ENCODE measurements around the gene PCIF1.
"Not testable (repeated sequence)": the region's sequence is repeated elsewhere in the genome, so short reads cannot be mapped to it uniquely, and the experiment has no call there.

Gene PCIF1

DNA sequence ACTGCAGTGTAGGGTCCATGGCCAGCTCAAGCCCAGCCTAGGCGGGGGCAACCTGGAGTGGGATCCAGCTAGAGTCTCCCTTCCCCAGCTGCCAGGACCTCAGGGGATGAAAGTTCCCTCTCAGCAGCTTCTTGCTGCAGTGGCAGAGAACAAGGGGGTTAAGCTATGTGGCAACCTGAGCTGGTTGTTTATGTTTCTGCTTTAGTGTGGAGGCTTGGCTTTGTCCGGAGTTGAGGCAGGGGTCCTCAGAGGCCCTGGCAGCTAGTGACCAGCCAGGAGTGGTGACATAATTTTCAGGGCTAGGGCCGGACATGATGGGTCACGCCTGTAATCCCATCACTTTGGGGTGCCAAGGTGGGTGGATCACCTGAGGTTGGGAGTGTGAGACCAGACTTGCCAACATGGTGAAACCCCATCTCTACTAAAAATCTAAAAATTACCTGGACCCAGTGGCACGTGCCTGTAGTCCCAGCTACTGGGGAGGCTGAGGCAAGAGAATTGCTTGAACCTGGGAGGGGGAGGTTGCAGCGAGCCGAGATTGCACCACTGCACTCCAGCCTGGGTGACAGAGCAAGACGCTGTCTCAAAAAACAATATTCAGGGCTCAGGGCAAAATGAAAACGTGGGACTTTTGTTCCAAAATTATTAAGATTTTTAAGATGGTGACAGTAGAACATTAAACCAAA is 8.5 kb upstream of the PCIF1 start:
- no peak for DNase-seq

DNA sequence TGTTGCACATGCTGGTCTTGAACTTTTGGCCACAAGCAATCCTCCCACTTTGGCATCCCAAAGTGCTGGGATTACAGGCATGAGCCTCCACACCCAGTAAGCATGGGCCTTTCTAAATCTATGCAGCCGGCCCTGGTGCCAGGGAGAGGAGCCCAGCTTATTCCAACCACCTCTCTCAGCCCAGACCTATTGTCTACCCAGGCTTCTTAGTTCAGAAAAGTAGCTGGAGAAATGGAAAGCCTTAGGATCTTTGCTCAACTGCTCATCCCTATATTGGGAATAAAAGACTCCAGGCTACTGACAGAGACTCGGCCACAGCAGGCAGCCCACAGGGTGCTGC is 7.8 kb upstream of the PCIF1 start:
- DNase-seq: no peak

DNA sequence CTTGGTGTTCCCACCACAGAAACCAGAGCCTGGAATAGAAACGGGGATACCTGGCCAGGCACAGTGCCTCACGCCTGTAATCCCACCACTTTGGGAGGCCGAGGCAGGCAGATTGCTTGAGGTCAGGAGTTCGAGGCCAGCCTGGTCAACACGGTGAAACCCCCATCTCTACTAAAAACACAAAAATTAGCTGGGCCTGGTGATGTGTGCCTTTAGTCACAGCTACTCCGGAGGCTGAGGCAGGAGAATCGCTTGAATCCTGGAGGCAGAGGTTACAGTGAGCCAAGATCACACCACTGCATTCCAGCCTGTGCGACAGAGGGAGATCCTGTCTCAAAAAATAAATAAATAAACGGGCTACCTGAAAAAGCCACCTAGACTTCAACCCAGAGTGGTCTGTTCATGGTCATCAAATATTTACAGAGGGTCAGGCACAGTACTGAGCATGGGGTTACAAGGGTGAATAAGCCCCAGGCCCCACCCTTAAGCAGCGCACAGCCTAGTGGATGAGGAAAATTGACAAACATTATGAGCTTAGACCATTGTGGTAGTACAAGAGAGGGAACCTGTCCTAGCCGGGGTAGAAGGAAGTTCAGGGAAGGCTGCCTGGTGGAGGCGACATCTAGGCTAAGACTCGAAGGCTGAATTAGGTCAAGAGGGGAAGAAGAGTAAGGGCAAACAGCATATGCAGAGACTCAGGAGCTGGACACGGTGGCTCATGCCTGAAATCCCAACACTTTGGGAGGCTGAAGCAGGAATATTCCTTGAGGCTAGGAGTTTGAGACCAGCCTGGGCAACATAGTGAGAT is 7.2 kb upstream of the PCIF1 start:
- DNase-seq: no peak

DNA sequence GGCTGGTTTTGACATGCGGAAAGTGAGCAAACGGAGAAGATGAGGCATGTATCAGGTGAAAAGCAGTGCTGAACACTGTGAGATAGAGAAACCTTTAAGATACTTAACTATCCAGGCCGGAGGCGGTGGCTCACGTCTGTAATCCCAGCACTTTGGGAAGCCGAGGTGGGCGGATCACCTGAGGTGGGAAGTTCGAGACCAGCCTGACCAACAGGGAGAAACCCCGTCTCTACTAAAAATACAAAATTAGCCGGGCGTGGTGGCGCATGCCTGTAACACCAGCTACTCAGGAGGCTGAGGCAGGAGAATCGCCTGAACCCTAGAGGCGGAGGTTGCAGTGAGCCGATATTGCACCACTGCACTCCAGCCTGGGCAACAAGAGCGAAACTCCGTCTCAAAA is 2.8 kb upstream of the PCIF1 start:
- not testable (repeated sequence) for DNase-seq

DNA sequence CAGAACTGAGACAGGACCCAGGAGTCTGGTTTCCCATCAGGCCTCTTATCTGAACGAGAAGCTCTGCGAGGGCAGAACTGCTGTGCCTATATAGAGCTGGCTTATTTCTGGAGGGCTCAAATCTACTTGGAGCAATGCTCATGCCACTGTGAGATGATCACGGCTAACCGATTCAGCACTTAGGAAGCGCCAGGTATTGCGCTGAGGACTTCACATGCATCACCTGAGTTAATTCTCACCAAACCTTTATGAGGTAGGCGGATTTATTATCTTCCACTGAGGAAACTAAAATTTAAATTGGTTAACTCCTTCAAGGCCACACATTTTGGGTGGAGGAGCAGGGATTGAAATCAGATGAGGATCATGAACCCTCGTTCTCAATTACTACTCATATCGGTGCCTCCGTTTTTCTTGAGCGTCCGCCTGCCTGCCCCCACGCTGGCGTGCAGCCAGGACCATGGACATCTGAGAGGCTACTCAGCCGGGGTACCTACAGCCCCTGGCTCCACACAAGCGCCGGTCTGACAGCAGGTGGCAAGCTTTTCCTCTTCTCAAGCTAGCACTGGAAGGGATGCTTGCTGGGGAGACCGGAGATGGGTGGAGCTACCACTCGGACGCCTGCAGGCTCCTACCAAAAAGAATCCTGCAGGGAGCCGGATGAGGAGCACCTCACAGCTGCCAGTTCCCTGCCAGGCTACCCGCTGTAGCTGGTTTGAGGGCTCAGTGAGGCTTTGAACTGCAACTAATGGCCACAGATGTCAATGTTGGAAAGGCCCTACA is 1.0 kb upstream of the PCIF1 start:
- peak; percentile 87 for DNase-seq

DNA sequence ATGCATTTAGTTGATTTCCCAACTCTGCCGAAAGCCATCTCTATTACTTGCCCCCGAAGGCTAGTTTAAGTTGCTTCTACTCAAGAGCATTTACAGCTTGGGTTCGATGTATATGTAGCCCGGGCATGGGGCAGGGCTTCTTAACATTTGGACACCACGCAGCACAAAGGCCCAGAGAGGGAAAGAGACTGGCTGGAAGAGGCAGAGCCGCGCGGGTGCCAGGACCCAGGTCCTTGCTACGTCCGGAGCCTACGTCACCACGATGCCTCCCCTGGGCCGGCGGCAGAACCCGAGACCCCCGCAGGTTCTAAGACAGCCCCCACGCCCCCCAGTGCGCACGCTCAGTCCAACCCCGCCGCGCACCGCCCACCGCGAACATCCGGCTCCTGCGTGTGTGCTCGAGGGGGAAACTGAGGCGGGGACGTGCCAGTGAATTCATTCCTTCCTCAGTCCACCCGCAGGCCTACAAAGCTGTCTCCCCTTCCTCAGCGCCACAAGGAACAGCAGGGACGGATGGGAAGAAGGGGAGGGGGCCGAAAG is 367 bp upstream of the PCIF1 start:
- DNase-seq: peak; percentile 70

DNA sequence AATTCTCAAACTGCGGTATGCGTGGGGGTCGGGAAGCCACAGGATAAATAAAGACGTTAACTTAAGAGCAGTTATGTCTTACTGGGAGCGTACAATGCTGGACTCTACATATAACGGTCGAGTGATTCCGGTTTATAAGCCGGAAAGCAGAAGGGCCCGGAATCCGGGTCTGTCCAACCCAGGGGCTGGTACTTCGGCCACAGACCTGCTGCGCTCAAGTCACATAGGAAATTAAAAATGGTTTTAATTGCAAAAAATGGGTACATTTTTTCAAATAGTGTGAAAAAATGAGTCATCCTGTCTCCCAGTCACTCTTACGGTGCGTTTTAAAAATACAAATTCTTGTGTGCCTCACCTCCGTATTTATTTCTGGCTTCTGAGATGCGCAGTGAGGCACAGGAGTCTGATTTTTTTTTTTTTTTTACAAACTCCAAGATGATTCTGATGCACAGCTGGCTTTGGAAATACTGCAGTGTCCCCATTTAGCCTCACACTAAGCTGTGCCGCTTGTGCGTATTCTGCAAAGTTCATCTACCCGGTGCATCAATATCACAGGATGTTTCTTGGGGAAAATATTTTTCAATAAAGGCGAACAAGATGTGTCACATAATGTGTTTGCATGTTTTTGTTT is 1.0 kb downstream of the PCIF1 start:
- DNase-seq: no peak

DNA sequence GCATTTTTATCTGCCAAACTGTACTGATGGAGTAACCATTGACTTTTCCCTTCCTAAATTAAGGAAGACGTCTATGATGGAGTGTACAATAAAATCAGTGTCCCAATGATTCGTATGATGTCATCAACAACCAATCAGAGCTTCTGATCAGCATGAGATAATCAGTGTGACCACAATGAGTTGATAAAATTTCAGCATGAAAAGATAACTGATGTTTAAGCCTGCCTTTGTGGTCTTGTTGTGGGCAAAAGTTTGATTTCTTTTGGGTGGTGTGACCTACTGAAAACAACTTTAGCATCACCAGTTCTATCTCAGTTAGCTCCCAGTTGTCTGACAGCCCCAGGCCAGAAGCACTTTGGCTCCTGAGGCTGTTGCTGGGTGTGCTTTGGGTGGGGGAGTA is 3.3 kb downstream of the PCIF1 start:
- DNase-seq: no peak

DNA sequence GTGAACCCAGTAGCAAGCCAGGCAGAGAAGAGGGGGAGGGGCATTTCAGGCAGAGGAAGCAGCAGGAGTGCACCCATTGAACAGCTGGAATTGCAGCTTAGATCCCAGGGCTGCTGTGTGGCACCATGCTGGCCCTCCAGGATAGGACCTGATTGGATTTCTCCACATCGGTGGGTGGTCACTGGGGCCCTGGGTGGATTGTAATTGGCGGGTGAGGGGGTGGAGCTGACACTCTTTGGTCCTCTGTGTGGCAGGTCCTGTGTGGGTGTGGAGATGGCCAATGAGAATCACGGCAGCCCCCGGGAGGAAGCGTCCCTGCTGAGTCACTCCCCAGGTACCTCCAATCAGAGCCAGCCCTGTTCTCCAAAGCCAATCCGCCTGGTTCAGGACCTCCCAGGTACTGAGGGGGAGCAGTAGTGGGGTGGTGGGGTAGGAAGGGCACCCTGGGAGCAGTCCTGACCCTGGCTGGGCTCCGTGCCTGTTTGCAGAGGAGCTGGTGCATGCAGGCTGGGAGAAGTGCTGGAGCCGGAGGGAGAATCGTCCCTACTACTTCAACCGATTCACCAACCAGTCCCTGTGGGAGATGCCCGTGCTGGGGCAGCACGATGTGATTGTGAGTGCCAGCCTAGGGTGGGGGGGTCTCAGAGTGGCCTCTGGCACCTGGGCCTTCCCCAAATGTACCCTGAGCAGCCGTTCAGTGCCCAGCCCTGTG is 4.4 kb downstream of the PCIF1 start:
- DNase-seq: no peak

DNA sequence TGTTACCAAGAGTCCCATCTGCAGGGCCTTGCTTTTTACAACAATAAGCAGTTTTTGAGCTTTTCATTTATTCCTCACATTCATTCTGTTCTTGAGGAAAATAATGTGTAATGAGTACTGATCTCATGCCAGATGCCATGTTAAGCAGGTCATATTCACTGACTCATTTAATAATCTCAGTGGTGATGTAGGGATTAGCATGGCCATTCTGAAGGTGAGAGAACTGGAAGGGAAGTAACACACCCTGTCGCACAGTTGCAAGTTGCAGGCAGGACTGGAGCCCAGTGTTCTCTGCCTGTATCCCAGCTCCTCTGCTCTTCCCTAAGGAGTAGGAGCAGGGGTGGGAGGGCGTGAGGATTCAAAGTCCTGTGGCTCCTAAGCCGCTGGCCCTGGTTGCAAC is 5.6 kb downstream of the PCIF1 start:
- DNase-seq: no peak

DNA sequence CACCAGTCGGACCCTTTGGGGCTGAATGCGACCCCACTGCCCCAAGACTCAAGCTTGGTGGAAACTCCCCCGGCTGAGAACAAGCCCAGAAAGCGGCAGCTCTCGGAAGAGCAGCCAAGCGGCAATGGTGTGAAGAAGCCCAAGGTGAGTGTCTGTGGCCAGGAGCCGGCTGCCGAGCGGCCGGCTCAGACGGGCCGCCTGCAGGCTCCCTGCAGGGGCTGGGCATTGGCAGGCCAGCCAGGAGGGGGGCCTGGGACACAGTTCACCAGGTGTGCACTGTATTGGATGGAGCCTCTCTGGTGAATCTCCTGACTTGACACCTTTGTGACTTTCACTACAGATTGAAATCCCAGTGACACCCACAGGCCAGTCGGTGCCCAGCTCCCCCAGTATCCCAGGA is 6.0 kb downstream of the PCIF1 start:
- no peak for DNase-seq

DNA sequence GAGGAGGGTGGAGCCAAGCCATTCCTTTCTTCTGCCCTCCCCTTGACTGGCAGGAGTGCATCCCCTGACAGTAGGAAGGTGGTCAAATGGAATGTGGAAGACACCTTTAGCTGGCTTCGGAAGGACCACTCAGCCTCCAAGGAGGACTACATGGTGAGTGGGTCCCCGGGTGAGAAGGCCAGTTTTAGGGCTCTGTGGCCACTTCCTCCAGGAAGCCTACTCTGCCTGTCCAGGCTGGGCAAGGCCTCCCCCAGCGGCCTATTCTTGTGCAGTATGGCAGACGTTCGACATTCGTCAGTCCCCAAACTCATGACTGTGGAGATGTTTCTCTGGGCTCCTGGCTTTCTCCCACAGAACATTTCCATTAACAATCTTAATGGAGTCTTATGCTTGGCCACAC is 9.1 kb downstream of the PCIF1 start:
- DNase-seq: no peak

DNA sequence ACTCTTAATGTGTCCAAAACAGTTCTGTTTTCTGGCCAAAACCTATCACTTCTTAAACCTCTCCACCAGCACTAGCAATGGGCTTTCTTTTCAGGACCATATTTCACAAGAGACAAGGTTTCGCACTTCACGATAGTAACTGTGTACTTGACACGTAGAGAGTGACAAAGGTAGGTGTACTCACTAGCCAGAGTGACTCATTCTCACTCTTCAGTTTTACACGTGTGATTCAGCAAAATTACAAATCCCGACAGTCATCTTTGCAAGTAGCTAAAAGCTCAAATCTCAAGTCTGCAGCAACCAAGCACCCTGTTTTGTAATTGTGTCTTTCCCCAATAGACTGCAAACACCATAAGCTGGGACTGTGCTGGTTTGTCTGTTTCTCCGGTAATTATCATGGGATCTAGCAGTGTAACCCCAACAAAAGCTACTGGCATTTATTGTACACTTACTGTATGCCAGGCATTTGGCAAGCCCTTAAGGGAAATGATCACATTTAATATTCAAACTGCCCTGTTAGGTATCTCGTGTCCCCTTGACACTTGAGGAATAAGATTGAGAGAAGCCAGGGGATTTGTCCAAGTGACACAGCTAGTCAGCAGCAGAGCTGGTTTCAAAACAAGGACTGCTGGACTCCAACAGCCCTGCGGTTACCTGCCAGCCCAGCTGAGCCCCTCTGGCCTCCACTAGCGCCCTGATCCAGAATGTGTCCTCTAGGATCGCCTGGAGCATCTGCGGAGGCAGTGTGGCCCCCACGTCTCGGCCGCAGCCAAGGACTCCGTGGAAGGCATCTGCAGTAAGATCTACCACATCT is 9.9 kb downstream of the PCIF1 start:
- DNase-seq: peak; percentile 40

DNA sequence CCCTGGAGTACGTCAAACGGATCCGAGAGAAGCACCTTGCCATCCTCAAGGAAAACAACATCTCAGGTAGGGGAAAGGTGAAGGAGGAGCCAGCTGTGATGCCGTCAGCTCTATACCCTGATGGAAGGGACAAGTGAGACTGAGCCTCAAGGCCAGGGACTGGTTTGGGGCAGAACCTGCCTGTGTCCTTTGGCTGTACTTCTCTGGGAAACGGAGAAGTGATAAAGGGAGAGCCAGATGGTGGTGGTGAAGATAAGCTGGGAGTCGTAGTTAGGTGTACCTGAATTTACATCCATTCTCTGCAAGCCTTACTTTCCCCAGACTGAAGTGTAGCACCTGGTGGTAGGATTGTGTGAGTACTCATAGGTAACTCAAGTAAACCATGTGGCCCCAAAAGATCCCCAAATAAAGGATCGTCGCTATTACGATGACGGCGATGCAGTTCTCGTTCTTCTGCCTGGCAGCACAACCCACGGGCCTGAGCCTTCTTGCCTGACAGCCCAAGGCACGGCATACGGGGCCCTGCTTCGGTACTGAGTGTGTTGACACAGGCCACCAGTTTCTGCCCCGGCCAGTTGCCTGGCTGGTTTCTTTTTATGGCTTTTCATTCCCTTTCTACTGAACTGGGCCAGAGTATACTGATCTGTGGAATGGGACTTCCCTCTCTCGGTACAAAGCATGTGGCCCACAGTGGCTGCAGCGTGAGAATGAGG is 10.6 kb downstream of the PCIF1 start:
- DNase-seq: no peak

DNA sequence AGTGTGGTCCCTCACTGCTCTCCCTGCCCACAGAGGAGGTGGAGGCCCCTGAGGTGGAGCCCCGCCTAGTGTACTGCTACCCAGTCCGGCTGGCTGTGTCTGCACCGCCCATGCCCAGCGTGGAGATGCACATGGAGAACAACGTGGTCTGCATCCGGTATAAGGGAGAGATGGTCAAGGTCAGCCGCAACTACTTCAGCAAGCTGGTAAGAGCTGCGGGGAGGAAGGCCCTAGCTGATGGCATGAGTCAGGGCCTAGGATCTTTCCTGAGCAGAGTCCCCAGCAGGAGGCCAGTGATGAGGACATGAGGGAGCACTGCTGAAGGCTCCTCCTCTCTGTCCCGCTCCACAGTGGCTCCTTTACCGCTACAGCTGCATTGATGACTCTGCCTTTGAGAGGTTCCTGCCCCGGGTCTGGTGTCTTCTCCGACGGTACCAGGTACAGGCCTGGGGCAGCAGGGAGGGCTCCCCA is 11.2 kb downstream of the PCIF1 start:
- DNase-seq: no peak

DNA sequence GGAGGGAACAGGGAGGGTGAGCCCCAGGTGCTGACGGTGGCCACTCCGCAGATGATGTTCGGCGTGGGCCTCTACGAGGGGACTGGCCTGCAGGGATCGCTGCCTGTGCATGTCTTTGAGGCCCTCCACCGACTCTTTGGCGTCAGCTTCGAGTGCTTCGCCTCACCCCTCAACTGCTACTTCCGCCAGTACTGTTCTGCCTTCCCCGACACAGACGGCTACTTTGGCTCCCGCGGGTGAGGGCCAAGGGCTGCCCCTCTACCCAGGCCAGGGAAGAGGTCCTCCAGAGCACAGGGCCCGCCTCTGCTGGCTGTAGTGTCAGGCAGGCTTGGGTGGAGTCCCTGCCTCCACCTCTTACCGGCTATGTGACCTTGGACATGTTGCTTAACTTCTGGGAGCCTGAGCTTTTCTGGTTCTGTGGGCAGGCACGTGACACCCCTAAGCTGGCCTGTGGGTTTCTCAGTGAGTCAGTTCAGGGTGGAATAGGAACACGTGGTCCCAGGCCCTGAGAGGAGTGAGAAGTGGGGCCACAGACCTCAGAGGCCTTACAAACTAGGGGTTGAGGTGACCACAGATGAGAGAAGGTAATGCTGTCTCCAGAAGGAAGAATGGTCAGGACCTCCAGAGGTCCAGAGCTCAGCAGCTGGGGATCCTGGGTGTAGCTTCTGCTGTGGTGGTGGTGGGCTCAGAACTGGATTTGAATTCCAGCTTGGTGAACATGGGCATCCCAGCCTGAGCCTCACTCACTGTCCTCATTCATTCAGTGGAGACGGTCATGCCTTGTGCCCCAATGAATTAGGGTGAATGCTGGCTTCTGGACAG is 11.9 kb downstream of the PCIF1 start:
- DNase-seq: peak; percentile 85

DNA sequence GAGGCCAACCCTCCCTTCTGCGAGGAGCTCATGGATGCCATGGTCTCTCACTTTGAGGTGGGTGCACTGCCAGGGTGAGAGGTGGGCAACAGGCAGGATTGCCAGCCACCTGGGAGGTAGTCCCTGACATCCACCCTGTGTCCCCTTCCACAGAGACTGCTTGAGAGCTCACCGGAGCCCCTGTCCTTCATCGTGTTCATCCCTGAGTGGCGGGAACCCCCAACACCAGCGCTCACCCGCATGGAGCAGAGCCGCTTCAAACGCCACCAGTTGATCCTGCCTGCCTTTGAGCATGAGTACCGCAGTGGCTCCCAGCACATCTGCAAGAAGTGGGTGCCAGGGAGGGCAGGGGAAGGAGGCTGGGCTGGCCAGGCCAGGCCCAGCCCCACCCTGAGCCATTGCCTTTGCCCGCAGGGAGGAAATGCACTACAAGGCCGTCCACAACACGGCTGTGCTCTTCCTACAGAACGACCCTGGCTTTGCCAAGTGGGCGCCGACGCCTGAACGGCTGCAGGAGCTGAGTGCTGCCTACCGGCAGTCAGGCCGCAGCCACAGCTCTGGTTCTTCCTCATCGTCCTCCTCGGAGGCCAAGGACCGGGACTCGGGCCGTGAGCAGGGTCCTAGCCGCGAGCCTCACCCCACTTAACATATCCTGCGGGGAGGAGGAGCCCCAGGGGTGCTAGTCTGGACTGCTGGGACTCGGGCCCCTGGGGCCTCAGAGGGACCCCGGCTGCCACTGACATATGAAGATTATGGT is 12.8 kb downstream of the PCIF1 start:
- no peak for DNase-seq

DNA sequence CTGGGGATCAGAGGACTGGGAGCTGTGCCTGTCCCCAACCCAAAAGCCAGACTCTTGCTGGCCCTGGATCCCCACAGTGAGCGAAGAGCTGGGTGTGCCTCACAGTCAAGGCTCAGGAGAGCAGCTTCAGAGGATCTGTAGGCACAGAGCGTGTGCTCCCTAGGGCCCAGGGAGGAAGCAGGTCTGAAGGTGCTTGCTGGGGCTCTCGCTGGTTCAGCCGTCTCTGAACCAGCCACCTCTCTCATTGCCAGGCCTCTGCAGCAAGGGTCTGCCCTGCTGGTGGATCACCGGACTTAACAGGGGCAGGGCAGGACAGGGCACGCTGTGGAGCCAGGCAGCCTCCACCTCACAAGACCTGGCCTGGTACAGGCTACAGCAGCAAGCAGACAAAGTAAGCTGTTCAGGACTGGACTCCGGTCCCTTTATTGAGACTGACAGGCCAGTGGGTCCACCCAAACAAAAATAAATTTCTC is 13.8 kb downstream of the PCIF1 start:
- DNase-seq: no peak
